ENCODE measurements around the gene GPX2.
A peak's percentile ranks its signal among the peaks of the same experiment; 100 is the strongest.

DNA sequence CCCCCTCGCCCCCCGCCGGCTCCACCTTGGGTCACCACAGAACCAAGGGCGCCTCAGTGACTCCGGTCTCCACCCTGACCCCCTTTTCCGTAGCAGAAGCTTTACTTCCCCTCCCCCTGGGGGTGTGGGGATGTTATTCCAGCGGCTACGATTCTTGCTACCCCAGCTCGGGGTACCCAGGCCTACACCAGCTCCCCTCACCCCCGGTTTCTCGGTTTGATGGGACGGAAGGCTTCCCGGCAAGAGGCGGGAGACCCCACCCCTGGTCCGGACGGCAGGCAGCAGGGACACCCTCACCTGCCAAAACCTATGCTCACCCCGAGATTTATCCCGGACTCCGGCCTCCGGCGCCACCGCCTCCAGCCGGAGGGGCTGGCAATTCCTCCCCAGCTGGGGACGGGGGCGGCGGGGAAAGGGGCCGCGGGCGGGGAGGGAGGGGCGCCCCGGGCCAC is 29.0 kb upstream of the GPX2 start:
- TF ChIP-seq EP300 (conservative IDR thresholded peaks at IDR 0.05; ENCODE audit: poor library complexity, severe bottlenecking) (no peak), TAF1 (IDR thresholded peaks at IDR 0.05; ENCODE audit: low read depth) (no peak), RAD21 (conservative IDR thresholded peaks at IDR 0.05) (no peak), POLR2AphosphoS5 (IDR thresholded peaks at IDR 0.05) (no peak), EZH2 (IDR thresholded peaks at IDR 0.05; ENCODE audit: borderline replicate concordance, insufficient read depth, low read length, poor library complexity, severe bottlenecking) (no peak), SMC3 (conservative IDR thresholded peaks at IDR 0.05; ENCODE audit: poor library complexity) (no peak)
- TF ChIP-seq, protein P1, sequence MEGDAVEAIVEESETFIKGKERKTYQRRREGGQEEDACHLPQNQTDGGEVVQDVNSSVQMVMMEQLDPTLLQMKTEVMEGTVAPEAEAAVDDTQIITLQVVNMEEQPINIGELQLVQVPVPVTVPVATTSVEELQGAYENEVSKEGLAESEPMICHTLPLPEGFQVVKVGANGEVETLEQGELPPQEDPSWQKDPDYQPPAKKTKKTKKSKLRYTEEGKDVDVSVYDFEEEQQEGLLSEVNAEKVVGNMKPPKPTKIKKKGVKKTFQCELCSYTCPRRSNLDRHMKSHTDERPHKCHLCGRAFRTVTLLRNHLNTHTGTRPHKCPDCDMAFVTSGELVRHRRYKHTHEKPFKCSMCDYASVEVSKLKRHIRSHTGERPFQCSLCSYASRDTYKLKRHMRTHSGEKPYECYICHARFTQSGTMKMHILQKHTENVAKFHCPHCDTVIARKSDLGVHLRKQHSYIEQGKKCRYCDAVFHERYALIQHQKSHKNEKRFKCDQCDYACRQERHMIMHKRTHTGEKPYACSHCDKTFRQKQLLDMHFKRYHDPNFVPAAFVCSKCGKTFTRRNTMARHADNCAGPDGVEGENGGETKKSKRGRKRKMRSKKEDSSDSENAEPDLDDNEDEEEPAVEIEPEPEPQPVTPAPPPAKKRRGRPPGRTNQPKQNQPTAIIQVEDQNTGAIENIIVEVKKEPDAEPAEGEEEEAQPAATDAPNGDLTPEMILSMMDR (IDR thresholded peaks at IDR 0.05; ENCODE audit: poor library complexity, severe bottlenecking), result peak; percentile 5
- TF ChIP-seq, protein P2, sequence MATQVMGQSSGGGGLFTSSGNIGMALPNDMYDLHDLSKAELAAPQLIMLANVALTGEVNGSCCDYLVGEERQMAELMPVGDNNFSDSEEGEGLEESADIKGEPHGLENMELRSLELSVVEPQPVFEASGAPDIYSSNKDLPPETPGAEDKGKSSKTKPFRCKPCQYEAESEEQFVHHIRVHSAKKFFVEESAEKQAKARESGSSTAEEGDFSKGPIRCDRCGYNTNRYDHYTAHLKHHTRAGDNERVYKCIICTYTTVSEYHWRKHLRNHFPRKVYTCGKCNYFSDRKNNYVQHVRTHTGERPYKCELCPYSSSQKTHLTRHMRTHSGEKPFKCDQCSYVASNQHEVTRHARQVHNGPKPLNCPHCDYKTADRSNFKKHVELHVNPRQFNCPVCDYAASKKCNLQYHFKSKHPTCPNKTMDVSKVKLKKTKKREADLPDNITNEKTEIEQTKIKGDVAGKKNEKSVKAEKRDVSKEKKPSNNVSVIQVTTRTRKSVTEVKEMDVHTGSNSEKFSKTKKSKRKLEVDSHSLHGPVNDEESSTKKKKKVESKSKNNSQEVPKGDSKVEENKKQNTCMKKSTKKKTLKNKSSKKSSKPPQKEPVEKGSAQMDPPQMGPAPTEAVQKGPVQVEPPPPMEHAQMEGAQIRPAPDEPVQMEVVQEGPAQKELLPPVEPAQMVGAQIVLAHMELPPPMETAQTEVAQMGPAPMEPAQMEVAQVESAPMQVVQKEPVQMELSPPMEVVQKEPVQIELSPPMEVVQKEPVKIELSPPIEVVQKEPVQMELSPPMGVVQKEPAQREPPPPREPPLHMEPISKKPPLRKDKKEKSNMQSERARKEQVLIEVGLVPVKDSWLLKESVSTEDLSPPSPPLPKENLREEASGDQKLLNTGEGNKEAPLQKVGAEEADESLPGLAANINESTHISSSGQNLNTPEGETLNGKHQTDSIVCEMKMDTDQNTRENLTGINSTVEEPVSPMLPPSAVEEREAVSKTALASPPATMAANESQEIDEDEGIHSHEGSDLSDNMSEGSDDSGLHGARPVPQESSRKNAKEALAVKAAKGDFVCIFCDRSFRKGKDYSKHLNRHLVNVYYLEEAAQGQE (IDR thresholded peaks at IDR 0.05; ENCODE audit: borderline replicate concordance), result no peak
